K562 (cell line): Measurements from ENCODE around the gene DARS1. TPM values are rescaled to one million over a fixed set of nuclear protein-coding genes. Genes with fewer than 3 reads are reported as not detected.

Experiments
- ADNP ChIP-seq: fragments of 200-800 bp; sonication (Bioruptor generic); IDR thresholded peaks from 2 replicates; pipeline ENCODE4 v1.6.1; 2016; ENCODE audit warnings: missing genetic modification characterization, missing compliant biosample characterization
- ATF2 ChIP-seq: sonication (generic); formaldehyde crosslinking; IDR thresholded peaks from 2 replicates; pipeline ENCODE4 v1.8.1; 2022; ENCODE audit warnings: missing genetic modification reagents
- CHD2 ChIP-seq: IDR thresholded peaks from 2 replicates; pipeline ENCODE4 v1.6.1; 2011; ENCODE audit warnings: low read depth, low read length
- DEAF1 ChIP-seq: fragments of 450-650 bp; formaldehyde crosslinking; IDR thresholded peaks from 2 replicates; pipeline ENCODE4 v1.4.0; 2020; ENCODE audit warnings: mild to moderate bottlenecking, moderate library complexity
- GABPB2 ChIP-seq: fragments of 250-450 bp; sonication (Bioruptor Pico); conservative IDR thresholded peaks from 2 replicates; pipeline ENCODE4 v1.5.1; 2021; ENCODE audit warnings: mild to moderate bottlenecking
- HLTF ChIP-seq: fragments of 450-650 bp; IDR thresholded peaks from 2 replicates; pipeline ENCODE4 v1.6.1; 2016
- MYBL2 ChIP-seq, 2 experiments: fragments of 450-650 bp in 1 of 2; sonication (generic) in 1 of 2; formaldehyde crosslinking in 1 of 2; IDR thresholded peaks; 2 replicates each; pipeline versions ENCODE4 v1.6.1 to v1.8.1; 2017 to 2022; ENCODE audit warnings: borderline replicate concordance in 1 of 2, inconsistent platforms in 1 of 2, low read depth in 1 of 2, mild to moderate bottlenecking in 1 of 2, missing genetic modification reagents in 1 of 2, moderate library complexity in 1 of 2
- RNF2 ChIP-seq: sonication (generic); IDR thresholded peaks from 2 replicates; pipeline ENCODE4 v1.6.1; 2016
- SMARCA4 ChIP-seq: fragments of 450-650 bp; IDR thresholded peaks from 2 replicates; pipeline ENCODE4 v1.6.1; 2016
- STAT5B ChIP-seq: fragments of 250-450 bp; sonication (Bioruptor Pico); IDR thresholded peaks from 2 replicates; pipeline ENCODE4 v1.8.0; 2021; ENCODE audit warnings: mild to moderate bottlenecking, inconsistent platforms
- TSHZ1 ChIP-seq: fragments of 250-450 bp; sonication (Bioruptor Pico); IDR thresholded peaks from 2 replicates; pipeline ENCODE4 v1.4.0; 2020; ENCODE audit warnings: mild to moderate bottlenecking, moderate library complexity
- ZBTB43 ChIP-seq: sonication (generic); formaldehyde crosslinking; IDR thresholded peaks from 2 replicates; pipeline ENCODE4 v1.8.0; 2023; ENCODE audit warnings: mild to moderate bottlenecking, missing genetic modification reagents
- ZNF24 ChIP-seq: fragments of 450-650 bp; IDR thresholded peaks from 2 replicates; pipeline ENCODE4 v1.6.1; 2016
- ZNF280B ChIP-seq: fragments of 250-450 bp; sonication (Bioruptor Pico); IDR thresholded peaks from 2 replicates; pipeline ENCODE4 v1.5.1; 2021; ENCODE audit warnings: mild to moderate bottlenecking
- ZNF512 ChIP-seq: IDR thresholded peaks from 2 replicates; pipeline ENCODE4 v1.6.1; 2016; ENCODE audit warnings: missing genetic modification characterization, missing compliant biosample characterization
- ZNF561 ChIP-seq: fragments of 450-650 bp; formaldehyde crosslinking; conservative IDR thresholded peaks from 2 replicates; pipeline ENCODE4 v1.4.0; 2020; ENCODE audit warnings: mild to moderate bottlenecking, moderate library complexity
- ZNF79 ChIP-seq: fragments of 250-450 bp; sonication (Bioruptor Pico); IDR thresholded peaks from 2 replicates; pipeline ENCODE4 v1.4.0; 2020; ENCODE audit warnings: low read depth, mild to moderate bottlenecking, moderate library complexity
- polyA plus RNA-seq, 8 experiments: library from polyadenylated mRNA; depleted of rRNA in 4 of 8; stranded (reverse) in 5 of 8; unstranded in 3 of 8; fragments of >200 nt; fragmentation: Nextera tagmentation in 2 of 8; fragmentation: Illumina TruSeq in 1 of 8; extraction: Ambion mirVana in 2 of 8; extraction: Trizol in 1 of 8; gene quantifications; 2 replicates each; pipeline versions ENCODE4 v1.2.1 to v1.2.3, GENCODE V29; 2011 to 2014; ENCODE audit warnings: inconsistent platforms in 1 of 8, missing spikeins in 1 of 8
- total RNA-seq, 7 experiments: library from RNA; depleted of rRNA in 6 of 7; stranded (reverse); fragments of >200 nt in 6 of 7; fragmentation: Illumina TruSeq in 2 of 7; extraction: Trizol in 2 of 7; gene quantifications; 2 replicates each; pipeline versions ENCODE4 v1.2.1 to v1.2.3, GENCODE V29; 2011 to 2021; ENCODE audit warnings: low replicate concordance in 1 of 7

The DARS1 gene
- total and polyA plus RNA-seq, 9 of the 15 experiments (the other 6 are each of a cell fraction or from before 2014, with no cell fraction given) = 91.5 to 239 (median 98.0) TPM

- TF ChIP-seq DEAF1 (CRISPR knock-in tag) = no peak
- peak; percentile 99 for TF ChIP-seq CHD2
- TF ChIP-seq ATF2 (CRISPR knock-in tag) = no peak
- TF ChIP-seq TSHZ1 = no peak
- no peak for TF ChIP-seq SMARCA4
- TF ChIP-seq ZNF79 (CRISPR knock-in tag) = no peak
- TF ChIP-seq STAT5B (CRISPR knock-in tag) = no peak
- no peak for TF ChIP-seq ZNF280B
- TF ChIP-seq ZNF561 (CRISPR knock-in tag) = no peak
- no peak for TF ChIP-seq ZBTB43 (CRISPR knock-in tag)
- TF ChIP-seq RNF2 = 0 out of 2 replicates have a peak, but pooled peaks have one; percentile 61
- TF ChIP-seq ADNP (tag) = no peak
- TF ChIP-seq GABPB2 (CRISPR knock-in tag) = no peak
- TF ChIP-seq ZNF512 (tag) = no peak
- TF ChIP-seq ZNF24 = no peak
- no peak for TF ChIP-seq MYBL2 (IDR thresholded peaks at IDR 0.05; ENCODE audit: low read depth)
- no peak for TF ChIP-seq MYBL2 (CRISPR knock-in tag; IDR thresholded peaks at IDR 0.05; ENCODE audit: borderline replicate concordance)
- TF ChIP-seq HLTF = peak; percentile 68; the same call in 1 of the 2 replicates
Observed at GRCh38 chr2:135985018-135985825, at the start of gene DARS1 (continued).
